Measurements from ENCODE around the gene ICAM1. TPM values are rescaled to one million over a fixed set of nuclear protein-coding genes. Genes with fewer than 3 reads are reported as not detected.
A peak's percentile ranks its signal among the peaks of the same experiment; 100 is the strongest.

The ICAM1 gene
- total and polyA plus RNA-seq, 10 of the 15 experiments (the other 5 are each of a cell fraction or from before 2014, with no cell fraction given), result 7.6 to 115 (median 60.2) TPM

DNA sequence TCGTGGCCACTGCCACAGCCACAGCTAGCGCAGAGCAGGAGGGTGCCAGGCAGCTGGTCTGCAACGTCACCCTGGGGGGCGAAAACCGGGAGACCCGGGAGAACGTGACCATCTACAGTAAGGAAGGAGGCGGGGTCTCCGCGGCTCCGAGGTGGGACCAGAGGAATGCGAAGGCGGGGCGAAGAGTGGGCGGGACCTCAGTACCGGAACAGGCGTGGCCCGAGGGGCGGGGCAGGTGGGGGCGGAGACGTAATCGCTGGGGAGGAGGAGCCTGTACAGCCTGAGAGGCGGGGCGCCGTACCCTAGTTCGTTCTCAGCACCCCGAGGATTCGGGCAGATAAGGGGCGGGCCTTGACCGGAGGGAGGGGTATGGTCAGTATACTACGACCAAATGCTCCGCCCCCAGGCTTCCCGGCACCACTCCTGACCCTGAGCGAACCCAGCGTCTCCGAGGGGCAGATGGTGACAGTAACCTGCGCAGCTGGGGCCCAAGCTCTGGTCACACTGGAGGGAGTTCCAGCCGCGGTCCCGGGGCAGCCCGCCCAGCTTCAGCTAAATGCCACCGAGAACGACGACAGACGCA, 21.4 kb downstream of the ICAM1 start (continued):
- TF ChIP-seq, protein P1, sequence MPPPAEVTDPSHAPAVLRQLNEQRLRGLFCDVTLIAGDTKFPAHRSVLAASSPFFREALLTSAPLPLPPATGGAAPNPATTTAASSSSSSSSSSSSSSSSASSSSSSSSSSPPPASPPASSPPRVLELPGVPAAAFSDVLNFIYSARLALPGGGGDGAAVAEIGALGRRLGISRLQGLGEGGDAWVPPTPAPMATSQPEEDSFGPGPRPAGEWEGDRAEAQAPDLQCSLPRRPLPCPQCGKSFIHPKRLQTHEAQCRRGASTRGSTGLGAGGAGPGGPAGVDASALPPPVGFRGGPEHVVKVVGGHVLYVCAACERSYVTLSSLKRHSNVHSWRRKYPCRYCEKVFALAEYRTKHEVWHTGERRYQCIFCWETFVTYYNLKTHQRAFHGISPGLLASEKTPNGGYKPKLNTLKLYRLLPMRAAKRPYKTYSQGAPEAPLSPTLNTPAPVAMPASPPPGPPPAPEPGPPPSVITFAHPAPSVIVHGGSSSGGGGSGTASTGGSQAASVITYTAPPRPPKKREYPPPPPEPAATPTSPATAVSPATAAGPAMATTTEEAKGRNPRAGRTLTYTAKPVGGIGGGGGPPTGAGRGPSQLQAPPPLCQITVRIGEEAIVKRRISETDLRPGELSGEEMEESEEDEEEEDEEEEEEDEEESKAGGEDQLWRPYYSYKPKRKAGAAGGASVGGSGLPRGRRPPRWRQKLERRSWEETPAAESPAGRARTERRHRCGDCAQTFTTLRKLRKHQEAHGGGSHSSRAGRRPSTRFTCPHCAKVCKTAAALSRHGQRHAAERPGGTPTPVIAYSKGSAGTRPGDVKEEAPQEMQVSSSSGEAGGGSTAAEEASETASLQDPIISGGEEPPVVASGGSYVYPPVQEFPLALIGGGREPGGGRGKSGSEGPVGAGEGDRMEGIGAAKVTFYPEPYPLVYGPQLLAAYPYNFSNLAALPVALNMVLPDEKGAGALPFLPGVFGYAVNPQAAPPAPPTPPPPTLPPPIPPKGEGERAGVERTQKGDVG (CRISPR knock-in tag; IDR thresholded peaks at IDR 0.05), result no peak
- TF ChIP-seq EGR1 (IDR thresholded peaks at IDR 0.05; ENCODE audit: borderline replicate concordance in 1 of 2, low read depth in 2 of 2, low read length in 2 of 2), result 0 out of 3 replicates have a peak, but pooled peaks of 1 of the 2 experiments have one; percentile 38
- 0 out of 4 replicates have a peak, but pooled peaks of 1 of the 2 experiments have one; percentile 8 for TF ChIP-seq SRF (IDR thresholded peaks at IDR 0.05; ENCODE audit: low read depth in 2 of 2, low read length in 2 of 2)
- no peak for TF ChIP-seq CHD4 (IDR thresholded peaks at IDR 0.05)
- TF ChIP-seq ZNF622 (IDR thresholded peaks at IDR 0.05), result no peak
- TF ChIP-seq SUZ12 (IDR thresholded peaks at IDR 0.05; ENCODE audit: unreplicated experiment), result no peak
- TF ChIP-seq TCF3 (IDR thresholded peaks at IDR 0.05; ENCODE audit: borderline replicate concordance, insufficient read depth, low read depth, low read length), result no peak
- no peak for TF ChIP-seq NR2C2 (IDR thresholded peaks at IDR 0.05; ENCODE audit: borderline replicate concordance, control insufficient read depth, insufficient read length, low read depth)
- TF ChIP-seq NFIC (IDR thresholded peaks at IDR 0.05; ENCODE audit: low read depth, low read length), result no peak
- TF ChIP-seq HDGF (IDR thresholded peaks at IDR 0.05), result peak; percentile 86
- TF ChIP-seq KDM1A (IDR thresholded peaks at IDR 0.05; ENCODE audit: borderline replicate concordance), result no peak
- TF ChIP-seq, protein P2, sequence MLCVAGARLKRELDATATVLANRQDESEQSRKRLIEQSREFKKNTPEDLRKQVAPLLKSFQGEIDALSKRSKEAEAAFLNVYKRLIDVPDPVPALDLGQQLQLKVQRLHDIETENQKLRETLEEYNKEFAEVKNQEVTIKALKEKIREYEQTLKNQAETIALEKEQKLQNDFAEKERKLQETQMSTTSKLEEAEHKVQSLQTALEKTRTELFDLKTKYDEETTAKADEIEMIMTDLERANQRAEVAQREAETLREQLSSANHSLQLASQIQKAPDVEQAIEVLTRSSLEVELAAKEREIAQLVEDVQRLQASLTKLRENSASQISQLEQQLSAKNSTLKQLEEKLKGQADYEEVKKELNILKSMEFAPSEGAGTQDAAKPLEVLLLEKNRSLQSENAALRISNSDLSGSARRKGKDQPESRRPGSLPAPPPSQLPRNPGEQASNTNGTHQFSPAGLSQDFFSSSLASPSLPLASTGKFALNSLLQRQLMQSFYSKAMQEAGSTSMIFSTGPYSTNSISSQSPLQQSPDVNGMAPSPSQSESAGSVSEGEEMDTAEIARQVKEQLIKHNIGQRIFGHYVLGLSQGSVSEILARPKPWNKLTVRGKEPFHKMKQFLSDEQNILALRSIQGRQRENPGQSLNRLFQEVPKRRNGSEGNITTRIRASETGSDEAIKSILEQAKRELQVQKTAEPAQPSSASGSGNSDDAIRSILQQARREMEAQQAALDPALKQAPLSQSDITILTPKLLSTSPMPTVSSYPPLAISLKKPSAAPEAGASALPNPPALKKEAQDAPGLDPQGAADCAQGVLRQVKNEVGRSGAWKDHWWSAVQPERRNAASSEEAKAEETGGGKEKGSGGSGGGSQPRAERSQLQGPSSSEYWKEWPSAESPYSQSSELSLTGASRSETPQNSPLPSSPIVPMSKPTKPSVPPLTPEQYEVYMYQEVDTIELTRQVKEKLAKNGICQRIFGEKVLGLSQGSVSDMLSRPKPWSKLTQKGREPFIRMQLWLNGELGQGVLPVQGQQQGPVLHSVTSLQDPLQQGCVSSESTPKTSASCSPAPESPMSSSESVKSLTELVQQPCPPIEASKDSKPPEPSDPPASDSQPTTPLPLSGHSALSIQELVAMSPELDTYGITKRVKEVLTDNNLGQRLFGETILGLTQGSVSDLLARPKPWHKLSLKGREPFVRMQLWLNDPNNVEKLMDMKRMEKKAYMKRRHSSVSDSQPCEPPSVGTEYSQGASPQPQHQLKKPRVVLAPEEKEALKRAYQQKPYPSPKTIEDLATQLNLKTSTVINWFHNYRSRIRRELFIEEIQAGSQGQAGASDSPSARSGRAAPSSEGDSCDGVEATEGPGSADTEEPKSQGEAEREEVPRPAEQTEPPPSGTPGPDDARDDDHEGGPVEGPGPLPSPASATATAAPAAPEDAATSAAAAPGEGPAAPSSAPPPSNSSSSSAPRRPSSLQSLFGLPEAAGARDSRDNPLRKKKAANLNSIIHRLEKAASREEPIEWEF (IDR thresholded peaks at IDR 0.05; ENCODE audit: insufficient replicate concordance, low read depth, low read length), result no peak
- no peak for TF ChIP-seq IRF4 (IDR thresholded peaks at IDR 0.05; ENCODE audit: low read depth, low read length)
- TF ChIP-seq MTA2 (IDR thresholded peaks at IDR 0.05; ENCODE audit: low read depth), result no peak
- TF ChIP-seq, protein P3, sequence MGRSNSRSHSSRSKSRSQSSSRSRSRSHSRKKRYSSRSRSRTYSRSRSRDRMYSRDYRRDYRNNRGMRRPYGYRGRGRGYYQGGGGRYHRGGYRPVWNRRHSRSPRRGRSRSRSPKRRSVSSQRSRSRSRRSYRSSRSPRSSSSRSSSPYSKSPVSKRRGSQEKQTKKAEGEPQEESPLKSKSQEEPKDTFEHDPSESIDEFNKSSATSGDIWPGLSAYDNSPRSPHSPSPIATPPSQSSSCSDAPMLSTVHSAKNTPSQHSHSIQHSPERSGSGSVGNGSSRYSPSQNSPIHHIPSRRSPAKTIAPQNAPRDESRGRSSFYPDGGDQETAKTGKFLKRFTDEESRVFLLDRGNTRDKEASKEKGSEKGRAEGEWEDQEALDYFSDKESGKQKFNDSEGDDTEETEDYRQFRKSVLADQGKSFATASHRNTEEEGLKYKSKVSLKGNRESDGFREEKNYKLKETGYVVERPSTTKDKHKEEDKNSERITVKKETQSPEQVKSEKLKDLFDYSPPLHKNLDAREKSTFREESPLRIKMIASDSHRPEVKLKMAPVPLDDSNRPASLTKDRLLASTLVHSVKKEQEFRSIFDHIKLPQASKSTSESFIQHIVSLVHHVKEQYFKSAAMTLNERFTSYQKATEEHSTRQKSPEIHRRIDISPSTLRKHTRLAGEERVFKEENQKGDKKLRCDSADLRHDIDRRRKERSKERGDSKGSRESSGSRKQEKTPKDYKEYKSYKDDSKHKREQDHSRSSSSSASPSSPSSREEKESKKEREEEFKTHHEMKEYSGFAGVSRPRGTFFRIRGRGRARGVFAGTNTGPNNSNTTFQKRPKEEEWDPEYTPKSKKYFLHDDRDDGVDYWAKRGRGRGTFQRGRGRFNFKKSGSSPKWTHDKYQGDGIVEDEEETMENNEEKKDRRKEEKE (IDR thresholded peaks at IDR 0.05), result no peak
- TF ChIP-seq TCF12 (IDR thresholded peaks at IDR 0.05; ENCODE audit: low read depth, low read length), result no peak
- no peak for TF ChIP-seq ZSCAN29 (IDR thresholded peaks at IDR 0.05)
- TF ChIP-seq TAF1 (IDR thresholded peaks at IDR 0.05; ENCODE audit: borderline replicate concordance, low read depth, low read length), result no peak

All from GM12878 (cell line).